ENCODE data around the gene AVL9. TPM values are rescaled to one million over a fixed set of nuclear protein-coding genes. Genes with fewer than 3 reads are reported as not detected.
"Not testable (repeated sequence)": the region's sequence is repeated elsewhere in the genome, so short reads cannot be mapped to it uniquely, and the experiment has no call there.

AVL9 gene
- total and polyA plus RNA-seq, 2 of the 13 experiments (the other 11 are each of a cell fraction or from before 2014, with no cell fraction given) = 29.9 to 48.0 TPM

GRCh38 chr7:32592701-32593100 lies 97.4 kb downstream of the AVL9 start (continued):
- TF ChIP-seq TMF1 (CRISPR knock-in tag; IDR thresholded peaks at IDR 0.05; ENCODE audit: low read depth) = no peak
- TF ChIP-seq EEA1 (CRISPR knock-in tag; IDR thresholded peaks at IDR 0.05; ENCODE audit: borderline replicate concordance) = no peak

DNA sequence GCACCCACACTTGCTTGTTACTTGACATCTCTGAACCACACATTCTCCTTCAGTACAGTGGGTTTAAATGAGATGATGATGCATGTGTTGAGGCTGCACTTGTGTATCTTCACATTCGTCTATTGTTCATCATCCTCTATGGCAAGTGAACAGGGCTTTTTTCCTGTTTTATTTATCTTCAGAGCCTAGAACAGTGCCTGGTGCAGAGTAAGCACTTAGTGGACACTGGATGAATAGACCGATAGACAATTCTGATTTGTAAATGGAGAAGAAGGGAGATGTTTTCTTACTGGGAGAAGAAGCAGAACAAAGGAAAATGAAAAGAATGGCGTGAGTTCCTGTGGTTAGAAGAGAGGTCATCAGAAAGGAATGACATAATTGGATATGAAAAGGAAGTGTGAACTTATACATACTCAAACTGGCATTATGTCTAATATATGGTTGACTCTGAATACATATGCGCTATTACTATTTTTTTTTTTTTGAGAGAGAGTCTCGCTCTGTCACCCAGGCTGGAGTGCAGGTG lies 99.7 kb downstream of the AVL9 start:
- H3K79me2 ChIP-seq (ENCODE audit: insufficient read depth, low read length) = no peaks in the 10 kb centered on the region
- no peak overlapping the region for H3K4me3 ChIP-seq (replicated peaks in 1 of 3; ENCODE audit: insufficient read depth in 1 of 3, low read depth in 2 of 3, low read length in 3 of 3)
- H3K36me3 ChIP-seq (replicated peaks in 1 of 2; ENCODE audit: control insufficient read depth in 1 of 2, insufficient read depth in 2 of 2, low read length in 2 of 2) = peaks cover 8 to 19% of the 10 kb centered on the region in 2 experiments; a peak in 4 of 5 replicates
- ChIA-PET POLR2A (interaction anchor here (0.9 kb wide), 1 partner anchor 75 kb away, joined by 3 read pairs; no protein-coding TSS in a partner anchor), CTCF (ENCODE audit: low intra/inter-chr PET ratio, low total read pairs) (no interaction called here)
- no TSS peak for BruUV-seq (replicated peaks)
- in situ Hi-C loops (cut with HindIII; ENCODE audit: extremely low pct_ligation_motif_present, low pct_unique_long_range_greater_than_20kb) = no loop called here
- TF ChIP-seq MED1 (CRISPR knock-in tag; IDR thresholded peaks at IDR 0.05) (no peak), ZFX (CRISPR knock-in tag; IDR thresholded peaks at IDR 0.05; ENCODE audit: low read depth) (no peak), BCL6 (CRISPR knock-in tag; IDR thresholded peaks at IDR 0.05) (no peak), ZNF180 (CRISPR knock-in tag; IDR thresholded peaks at IDR 0.05; ENCODE audit: borderline replicate concordance, low read depth) (no peak), BCL3 (CRISPR knock-in tag; IDR thresholded peaks at IDR 0.05) (no peak), ZKSCAN1 (IDR thresholded peaks at IDR 0.05; ENCODE audit: low read length) (no peak), TAF15 (IDR thresholded peaks at IDR 0.05; ENCODE audit: low read depth, low read length, poor library complexity, severe bottlenecking) (no peak), CREB1 (IDR thresholded peaks at IDR 0.05) (no peak), CREB1 (CRISPR knock-in tag; IDR thresholded peaks at IDR 0.05) (no peak), ZFYVE20 (CRISPR knock-in tag; IDR thresholded peaks at IDR 0.05; ENCODE audit: borderline replicate concordance, low read depth) (no peak), MAZ (IDR thresholded peaks at IDR 0.05; ENCODE audit: borderline replicate concordance, low read depth, low read length) (no peak), MAZ (CRISPR knock-in tag; IDR thresholded peaks at IDR 0.05; ENCODE audit: low read depth) (no peak), NRL (CRISPR knock-in tag; IDR thresholded peaks at IDR 0.05; ENCODE audit: borderline replicate concordance) (no peak)
- TF ChIP-seq, protein P1, sequence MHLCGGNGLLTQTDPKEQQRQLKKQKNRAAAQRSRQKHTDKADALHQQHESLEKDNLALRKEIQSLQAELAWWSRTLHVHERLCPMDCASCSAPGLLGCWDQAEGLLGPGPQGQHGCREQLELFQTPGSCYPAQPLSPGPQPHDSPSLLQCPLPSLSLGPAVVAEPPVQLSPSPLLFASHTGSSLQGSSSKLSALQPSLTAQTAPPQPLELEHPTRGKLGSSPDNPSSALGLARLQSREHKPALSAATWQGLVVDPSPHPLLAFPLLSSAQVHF (CRISPR knock-in tag; IDR thresholded peaks at IDR 0.05) = no peak
- no peaks in the 10 kb centered on the region for H3K27me3 ChIP-seq (ENCODE audit: control insufficient read depth in 1 of 2, insufficient read depth in 2 of 2, low read length in 2 of 2)
- H3K9me3 ChIP-seq (ENCODE audit: low read length) = no peaks in the 10 kb centered on the region
- no peaks in the 10 kb centered on the region for H4K20me1 ChIP-seq (ENCODE audit: insufficient read depth, low read length)
- H3K4me1 ChIP-seq (ENCODE audit: insufficient read depth, low read length) = no peaks in the 10 kb centered on the region
- no peak overlapping the region for H3K9ac ChIP-seq (ENCODE audit: insufficient read depth, low read depth, low read length)
- no peak overlapping the region for H2AFZ ChIP-seq (ENCODE audit: low read length)
- no peak overlapping the region for H3K27ac ChIP-seq (ENCODE audit: extremely low read length, insufficient read depth, low read length)
- no peak for DNase-seq (ENCODE audit: low spot score)
- over 99% methylated on average over 5 of the region's 5 CpGs for WGBS (ENCODE audit: low lambda C conversion rate)
- no peak overlapping the region for H3K4me2 ChIP-seq (ENCODE audit: low read depth, low read length)
- intact Hi-C loops (cut with micrococcal nuclease; ENCODE audit: unreplicated experiment) = no loop called here
- ATAC-seq = no peak
- FAIRE-seq = no peak

GRCh38 chr7:32601196-32601595 lies 105.9 kb downstream of the AVL9 start:
- H3K36me3 ChIP-seq (replicated peaks in 1 of 2; ENCODE audit: control insufficient read depth in 1 of 2, insufficient read depth in 2 of 2, low read length in 2 of 2); FAIRE-seq; H3K27me3 ChIP-seq (ENCODE audit: control insufficient read depth in 1 of 2, insufficient read depth in 2 of 2, low read length in 2 of 2); H2AFZ ChIP-seq (ENCODE audit: low read length); H3K9me3 ChIP-seq (ENCODE audit: low read length); DNase-seq (ENCODE audit: low spot score); H3K79me2 ChIP-seq (ENCODE audit: insufficient read depth, low read length); H3K4me3 ChIP-seq (replicated peaks in 1 of 3; ENCODE audit: insufficient read depth in 1 of 3, low read depth in 2 of 3, low read length in 3 of 3); H3K9ac ChIP-seq (ENCODE audit: insufficient read depth, low read depth, low read length); H4K20me1 ChIP-seq (ENCODE audit: insufficient read depth, low read length); BruUV-seq (replicated peaks); CTCF ChIA-PET (ENCODE audit: low intra/inter-chr PET ratio, low total read pairs); H3K4me2 ChIP-seq (ENCODE audit: low read depth, low read length); ATAC-seq; intact Hi-C loops (cut with micrococcal nuclease; ENCODE audit: unreplicated experiment); POLR2A ChIA-PET; in situ Hi-C loops (cut with HindIII; ENCODE audit: extremely low pct_ligation_motif_present, low pct_unique_long_range_greater_than_20kb); H3K4me1 ChIP-seq (ENCODE audit: insufficient read depth, low read length); H3K27ac ChIP-seq (ENCODE audit: extremely low read length, insufficient read depth, low read length): not testable (repeated sequence)
- WGBS (ENCODE audit: low lambda C conversion rate) = 95% methylated on average over 4 of the region's 4 CpGs

Measured in HepG2 (cell line).